WTC11 (cell line): ENCODE data around the gene SLC39A5.

Source experiments
- CREB1 ChIP-seq: sonication (generic); formaldehyde crosslinking; IDR thresholded peaks from 2 replicates; pipeline ENCODE4 v1.8.0; 2023; ENCODE audit warnings: mild to moderate bottlenecking, missing genetic modification reagents
- CREM ChIP-seq: sonication (generic); formaldehyde crosslinking; IDR thresholded peaks from 2 replicates; pipeline ENCODE4 v1.8.1; 2022; ENCODE audit warnings: mild to moderate bottlenecking, missing genetic modification reagents, moderate library complexity
- CTCF ChIP-seq: fragments of 200-600 bp; IDR thresholded peaks from 2 replicates; pipeline ENCODE4 v1.8.0; 2022; ENCODE audit warnings: antibody characterized with exemption
- NFYB ChIP-seq: sonication (generic); formaldehyde crosslinking; conservative IDR thresholded peaks from 2 replicates; pipeline ENCODE4 v1.8.0; 2022; ENCODE audit warnings: low read depth, missing genetic modification reagents
- SMAD4 ChIP-seq: sonication (generic); formaldehyde crosslinking; IDR thresholded peaks from 2 replicates; pipeline ENCODE4 v1.8.0; 2022; ENCODE audit warnings: mild to moderate bottlenecking, missing genetic modification reagents
- TEAD4 ChIP-seq: sonication (generic); formaldehyde crosslinking; IDR thresholded peaks from 2 replicates; pipeline ENCODE4 v1.8.0; 2022; ENCODE audit warnings: mild to moderate bottlenecking, missing genetic modification reagents
- ZBTB43 ChIP-seq: sonication (generic); formaldehyde crosslinking; IDR thresholded peaks from 2 replicates; pipeline ENCODE4 v1.8.1; 2023; ENCODE audit warnings: mild to moderate bottlenecking, missing genetic modification reagents

DNA sequence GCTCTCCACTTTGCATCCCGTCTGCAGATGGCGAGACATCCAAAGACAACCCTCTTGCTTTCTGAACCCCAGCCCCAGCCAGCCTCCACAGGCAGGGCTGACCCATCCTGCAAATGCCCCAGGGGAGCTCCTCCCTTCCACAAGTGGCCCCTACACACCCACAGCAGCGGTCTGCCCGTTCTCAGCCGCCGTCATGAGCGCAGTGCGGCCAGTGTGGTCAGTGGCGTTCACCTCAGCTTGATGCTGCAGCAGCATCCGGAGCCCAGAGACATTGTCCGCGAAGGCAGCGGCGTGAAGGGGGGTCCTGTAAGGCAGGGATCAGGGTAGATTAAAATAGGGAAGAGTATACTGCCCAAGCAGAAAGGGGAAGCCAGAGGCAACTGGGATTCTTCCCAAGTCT, 14.6 kb downstream of the SLC39A5 start:
- TF ChIP-seq CTCF (no peak), SMAD4 (CRISPR knock-in tag) (no peak), ZBTB43 (CRISPR knock-in tag) (no peak), TEAD4 (CRISPR knock-in tag) (no peak), NFYB (no peak), CREB1 (no peak), CREM (CRISPR knock-in tag) (no peak)
